Rectal smooth muscle tissue (tissue), 1 donor: ENCODE measurements around the gene DENND2C.

ENCODE experiments used
- H3K27ac ChIP-seq: one replicate; pipeline ENCODE4 v1.7.0; 2013; ENCODE audit warnings: low read depth, low read length, inconsistent platforms
- H3K27me3 ChIP-seq: one replicate; pipeline ENCODE4 v1.7.0; 2013; ENCODE audit warnings: low read length; ENCODE audit not compliant: control insufficient read depth, insufficient read depth
- H3K36me3 ChIP-seq: one replicate; pipeline ENCODE4 v1.7.0; 2013; ENCODE audit warnings: low read length; ENCODE audit not compliant: control insufficient read depth, insufficient read depth
- H3K4me1 ChIP-seq: one replicate; pipeline ENCODE4 v1.7.0; 2013; ENCODE audit warnings: low read length; ENCODE audit not compliant: control insufficient read depth, insufficient read depth
- H3K4me3 ChIP-seq: one replicate; pipeline ENCODE4 v1.7.0; 2013; ENCODE audit warnings: low read length
- H3K9ac ChIP-seq: one replicate; pipeline ENCODE4 v1.7.0; 2013; ENCODE audit warnings: low read length

The DENND2C gene

DNA sequence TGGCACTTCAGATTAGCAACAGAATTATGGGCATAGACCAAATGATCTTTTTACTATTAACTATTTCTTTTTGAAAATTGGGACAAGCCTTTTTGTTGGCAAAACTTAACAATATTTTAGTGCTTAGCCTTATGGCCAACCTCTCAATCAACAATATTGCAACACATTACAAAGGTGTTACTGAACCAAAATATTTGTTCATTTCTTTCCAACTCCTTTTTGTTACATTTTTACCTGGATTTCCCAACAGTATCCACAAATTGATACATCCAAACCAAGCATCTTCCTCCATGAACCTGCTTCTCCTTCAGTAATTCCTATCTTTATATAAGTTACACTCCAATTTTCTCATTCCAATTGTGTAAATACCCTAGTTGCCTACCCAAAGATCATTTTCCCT, 27.0 kb upstream of the DENND2C start:
- no peaks in the 10 kb centered on the region for H3K4me1 ChIP-seq
- H3K27ac ChIP-seq = no peak overlapping the region
- H3K36me3 ChIP-seq = no peaks in the 10 kb centered on the region
- no peak overlapping the region for H3K4me3 ChIP-seq
- H3K9ac ChIP-seq = no peak overlapping the region
- no peaks in the 10 kb centered on the region for H3K27me3 ChIP-seq

DNA sequence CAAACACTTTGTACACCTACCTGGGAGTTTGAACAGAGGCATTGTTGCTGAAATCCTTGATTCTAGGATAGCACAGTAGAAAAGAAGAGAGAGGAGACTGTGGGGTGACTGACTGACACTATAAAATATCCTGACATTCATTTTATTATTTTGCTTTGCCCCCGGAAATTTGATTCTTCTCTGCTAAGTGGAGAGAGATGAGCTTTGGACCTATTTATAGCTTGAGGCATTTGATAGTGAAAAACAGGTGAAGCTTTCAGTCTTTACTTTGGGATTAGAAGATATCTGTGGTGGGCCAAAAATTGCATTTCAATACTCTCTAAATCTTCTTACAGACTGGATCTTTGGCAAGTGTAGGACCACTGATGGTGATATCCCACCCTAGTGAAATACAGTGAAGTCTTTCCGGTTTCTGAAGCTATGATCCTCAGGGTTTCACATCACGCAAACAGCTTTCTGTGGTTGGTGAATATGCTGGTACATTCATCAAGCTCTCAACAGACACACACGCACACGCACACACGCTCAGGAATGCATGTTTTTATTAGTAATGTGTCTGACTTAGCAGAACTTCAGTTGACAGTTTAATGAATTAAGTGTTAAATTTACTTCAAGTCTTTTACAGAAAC, 25.7 kb upstream of the DENND2C start, which contains the start of gene AMPD1:
Gene AMPD1, minus strand, starts transcription at position 117 of the 629 bp plus-strand sequence. Its CDS starts 75 bp downstream, at position 42.
- H3K9ac ChIP-seq = no peak within 1 kb of the TSS
- H3K4me3 ChIP-seq = no peak within 1 kb of the TSS
- H3K36me3 ChIP-seq = no peaks in the 10 kb centered on the region
- no peaks in the 10 kb centered on the region for H3K4me1 ChIP-seq
- H3K27ac ChIP-seq = no peak within 1 kb of the TSS
- H3K27me3 ChIP-seq = no peaks in the 10 kb centered on the region

DNA sequence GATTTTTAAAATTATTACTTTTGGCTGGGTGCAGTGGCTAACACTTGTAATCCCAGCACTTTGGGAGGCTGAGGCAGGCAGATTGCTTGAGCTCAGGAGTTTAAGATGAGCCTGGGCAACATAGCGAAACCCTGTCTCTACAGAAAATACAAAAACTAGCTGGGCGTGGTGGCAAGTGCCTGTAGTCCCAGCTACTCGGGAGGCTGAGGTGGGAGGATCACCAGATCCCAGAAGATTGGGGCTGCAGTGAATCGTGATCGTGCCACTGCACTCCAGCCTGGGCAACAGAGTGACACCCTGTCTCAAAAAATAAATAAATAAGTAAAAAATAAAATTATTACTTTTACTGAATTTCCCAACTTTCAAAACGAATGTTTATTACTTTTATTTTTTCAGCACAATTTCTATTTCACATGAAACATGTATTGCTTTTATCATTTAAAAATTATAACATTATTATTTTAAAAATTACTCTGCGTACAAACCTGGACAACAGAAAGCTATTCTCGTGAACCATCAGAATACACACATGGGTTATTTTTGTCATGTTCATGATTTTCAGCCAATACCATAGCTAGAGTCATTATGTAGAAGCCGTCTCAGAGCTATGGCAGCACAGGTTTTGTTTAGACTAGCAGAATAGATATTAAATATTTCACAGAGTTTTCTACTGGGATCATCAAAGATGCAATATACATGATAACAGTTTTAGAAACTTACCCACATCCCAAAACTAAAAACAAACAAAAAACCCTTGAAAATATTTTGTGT, 24.9 kb upstream of the DENND2C start:
- H3K4me1 ChIP-seq = no peaks in the 10 kb centered on the region
- H3K9ac ChIP-seq = no peak overlapping the region
- no peaks in the 10 kb centered on the region for H3K27me3 ChIP-seq
- H3K27ac ChIP-seq = no peak overlapping the region
- H3K4me3 ChIP-seq = no peak overlapping the region
- no peaks in the 10 kb centered on the region for H3K36me3 ChIP-seq

DNA sequence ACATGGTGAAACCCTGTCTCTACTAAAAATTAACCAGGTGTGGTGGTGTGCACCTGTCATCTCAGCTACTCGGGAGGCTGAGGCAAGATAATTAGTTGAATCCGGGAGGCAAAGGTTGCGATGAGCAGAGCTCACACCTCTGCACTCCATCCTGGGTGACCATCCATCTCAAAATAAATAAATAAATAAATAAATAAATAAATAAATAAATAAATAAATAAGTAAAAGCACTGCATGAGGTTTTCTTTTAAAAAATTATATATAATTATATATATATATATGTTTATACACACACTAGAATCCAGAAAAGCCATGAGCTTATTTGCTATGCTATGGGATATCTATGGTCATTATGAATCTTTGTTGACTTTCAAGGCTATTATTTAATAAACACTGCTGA, 23.1 kb upstream of the DENND2C start:
- Histone ChIP-seq H3K27me3 (no peaks in the 10 kb centered on the region), H3K4me1 (no peaks in the 10 kb centered on the region), H3K36me3 (no peaks in the 10 kb centered on the region), H3K9ac (no peak overlapping the region), H3K27ac (no peak overlapping the region), H3K4me3 (no peak overlapping the region)

DNA sequence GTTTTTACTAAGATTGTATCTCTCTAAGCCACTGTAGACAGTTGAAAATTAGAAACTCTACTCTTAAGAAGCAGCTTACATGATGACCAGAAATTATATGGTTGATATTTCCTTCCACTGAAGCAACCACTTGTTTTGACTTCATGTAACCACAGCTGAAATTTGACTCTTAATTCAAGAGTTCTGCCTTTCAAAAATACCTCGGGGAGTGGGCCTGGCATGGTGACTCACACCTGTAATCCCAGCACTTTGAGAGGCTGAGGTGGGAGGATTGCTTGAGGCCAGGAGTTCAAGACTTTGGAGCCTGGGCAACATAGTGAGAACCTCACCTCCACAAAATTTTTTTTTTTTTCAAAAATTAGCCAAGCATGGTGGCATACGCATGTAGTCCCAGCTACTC, 21.2 kb upstream of the DENND2C start:
- no peak overlapping the region for H3K9ac ChIP-seq
- H3K4me3 ChIP-seq = no peak overlapping the region
- H3K27ac ChIP-seq = no peak overlapping the region

DNA sequence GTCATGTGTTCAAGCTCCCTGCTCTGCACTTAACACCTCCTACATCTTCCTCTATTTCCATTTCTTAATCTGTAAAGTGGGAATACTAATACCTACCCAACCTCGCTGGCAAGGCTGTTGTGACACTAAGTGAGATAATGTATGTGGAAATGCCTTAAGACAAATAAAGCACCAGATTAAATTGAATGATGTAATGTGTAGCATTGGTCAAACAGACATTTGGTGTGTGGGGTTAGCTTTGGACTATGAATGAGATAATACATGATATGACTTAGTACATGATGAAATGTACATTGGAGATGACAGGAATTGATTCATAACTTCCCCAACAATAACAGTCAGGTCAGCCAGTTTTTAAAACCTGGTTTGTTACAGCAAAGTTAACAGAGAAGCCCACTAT, 20.3 kb upstream of the DENND2C start:
- Histone ChIP-seq H3K27ac (no peak overlapping the region), H3K4me1 (no peaks in the 10 kb centered on the region), H3K27me3 (no peaks in the 10 kb centered on the region), H3K9ac (no peak overlapping the region), H3K4me3 (no peak overlapping the region), H3K36me3 (no peaks in the 10 kb centered on the region)

More for the DNA sequence above, 21.2 kb upstream of the DENND2C start:
- Histone ChIP-seq H3K4me1 (no peaks in the 10 kb centered on the region), H3K27me3 (no peaks in the 10 kb centered on the region), H3K36me3 (no peaks in the 10 kb centered on the region)

DNA sequence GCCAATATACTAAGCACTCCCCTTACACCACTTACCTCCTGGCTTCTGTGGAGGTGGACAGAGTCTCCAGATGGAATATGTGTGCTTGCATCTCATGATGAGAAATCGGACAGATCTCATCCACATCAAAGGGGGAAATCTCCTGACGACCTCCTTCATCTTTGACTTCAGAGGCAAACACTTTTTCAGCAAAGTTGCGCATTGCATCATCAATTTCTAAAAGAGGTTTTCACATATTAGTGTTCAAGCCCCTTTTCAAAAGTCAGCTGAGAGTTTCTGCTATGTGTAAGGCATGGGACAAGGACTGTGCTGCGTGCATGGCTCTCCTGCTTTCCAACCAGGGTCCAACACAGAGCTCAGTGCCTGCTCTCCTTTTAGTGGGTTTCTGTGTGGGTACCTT, 18.7 kb upstream of the DENND2C start:
- no peak overlapping the region for H3K27ac ChIP-seq
- no peaks in the 10 kb centered on the region for H3K27me3 ChIP-seq
- H3K4me1 ChIP-seq = no peaks in the 10 kb centered on the region
- H3K4me3 ChIP-seq = no peak overlapping the region
- H3K9ac ChIP-seq = no peak overlapping the region
- no peaks in the 10 kb centered on the region for H3K36me3 ChIP-seq

DNA sequence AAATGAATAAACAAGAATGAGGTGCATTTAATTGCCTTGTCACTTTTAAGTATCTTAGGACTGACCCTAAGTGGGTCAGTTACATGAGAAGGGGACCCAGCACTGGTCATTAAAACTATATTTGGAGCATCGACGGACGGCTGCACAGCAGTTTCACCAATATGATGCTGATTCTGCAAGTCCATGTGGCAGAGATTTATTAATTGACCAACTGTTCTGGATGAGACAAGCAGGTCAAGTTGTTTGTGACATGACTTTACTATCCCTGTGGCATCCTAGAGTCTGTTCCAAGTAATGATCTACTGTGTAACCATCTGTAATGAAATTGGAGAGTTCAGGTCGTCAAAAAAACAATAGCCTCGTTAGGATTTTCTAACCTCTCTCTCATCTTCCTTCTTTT, 16.0 kb upstream of the DENND2C start:
- Histone ChIP-seq H3K27ac (no peak overlapping the region), H3K9ac (no peak overlapping the region), H3K4me3 (no peak overlapping the region), H3K27me3 (no peaks in the 10 kb centered on the region), H3K4me1 (no peaks in the 10 kb centered on the region), H3K36me3 (no peaks in the 10 kb centered on the region)

DNA sequence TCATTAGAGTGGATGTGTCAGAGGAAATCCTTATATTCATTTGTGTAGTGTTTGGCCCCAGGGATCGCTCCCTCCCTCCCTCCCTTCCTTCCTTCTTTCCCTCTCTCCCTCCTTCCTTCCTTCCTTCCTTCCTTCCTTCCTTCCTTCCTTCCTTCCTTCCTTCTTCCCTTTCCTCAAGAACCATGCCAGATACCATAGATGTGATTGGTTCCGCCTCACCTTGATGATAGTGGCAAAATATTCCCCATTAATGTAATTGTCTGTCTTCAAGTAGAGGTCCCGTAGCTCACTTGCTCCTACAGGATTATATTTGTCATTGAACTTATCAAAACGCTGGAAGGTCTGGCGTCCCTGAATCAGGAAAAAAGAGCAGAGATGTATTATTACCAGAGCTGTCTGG, 7.8 kb upstream of the DENND2C start:
- Histone ChIP-seq H3K27ac (no peak overlapping the region), H3K9ac (no peak overlapping the region), H3K4me1 (no peaks in the 10 kb centered on the region), H3K27me3 (no peaks in the 10 kb centered on the region), H3K4me3 (no peak overlapping the region), H3K36me3 (no peaks in the 10 kb centered on the region)

DNA sequence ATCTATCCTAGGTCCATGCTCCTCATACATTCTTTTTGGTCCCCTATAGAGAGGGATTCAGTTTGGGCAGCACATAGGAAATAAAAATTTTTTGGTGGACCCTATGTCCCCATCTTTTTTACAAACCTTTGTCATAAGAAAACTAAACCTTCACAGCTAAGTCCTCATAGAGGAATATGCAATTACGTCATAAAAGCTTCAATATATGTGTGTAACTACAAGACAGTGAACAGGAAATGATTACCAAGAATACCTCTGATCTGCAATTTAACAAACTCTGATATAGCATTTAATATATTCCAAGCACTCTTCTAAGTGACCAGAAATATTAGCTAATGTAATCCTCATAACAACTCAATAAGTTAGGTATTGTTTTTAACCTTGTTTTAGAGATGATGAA, 6.3 kb upstream of the DENND2C start:
- Histone ChIP-seq H3K4me3 (no peak overlapping the region), H3K9ac (no peak overlapping the region), H3K27me3 (no peaks in the 10 kb centered on the region), H3K36me3 (no peaks in the 10 kb centered on the region), H3K4me1 (no peaks in the 10 kb centered on the region), H3K27ac (no peak overlapping the region)

DNA sequence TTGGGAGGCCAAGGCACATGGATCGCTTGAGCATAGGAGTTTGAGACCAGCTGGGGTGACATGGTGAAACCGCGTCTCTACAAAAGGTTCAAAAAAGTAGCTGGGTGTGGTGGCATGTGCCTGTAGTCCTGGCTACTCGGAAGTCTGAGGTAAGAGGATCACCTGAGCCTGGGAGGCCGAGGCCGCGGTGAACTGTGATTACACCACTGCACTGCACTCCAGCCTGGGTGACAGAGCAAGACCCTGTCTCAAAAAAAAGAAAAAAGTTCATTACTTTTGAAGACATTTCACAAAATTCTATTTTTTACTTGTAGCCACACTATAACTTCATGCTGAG, 2.1 kb upstream of the DENND2C start:
- Histone ChIP-seq H3K27ac (no peak overlapping the region), H3K4me3 (no peak overlapping the region), H3K36me3 (no peaks in the 10 kb centered on the region), H3K9ac (no peak overlapping the region), H3K4me1 (no peaks in the 10 kb centered on the region), H3K27me3 (no peaks in the 10 kb centered on the region)

DNA sequence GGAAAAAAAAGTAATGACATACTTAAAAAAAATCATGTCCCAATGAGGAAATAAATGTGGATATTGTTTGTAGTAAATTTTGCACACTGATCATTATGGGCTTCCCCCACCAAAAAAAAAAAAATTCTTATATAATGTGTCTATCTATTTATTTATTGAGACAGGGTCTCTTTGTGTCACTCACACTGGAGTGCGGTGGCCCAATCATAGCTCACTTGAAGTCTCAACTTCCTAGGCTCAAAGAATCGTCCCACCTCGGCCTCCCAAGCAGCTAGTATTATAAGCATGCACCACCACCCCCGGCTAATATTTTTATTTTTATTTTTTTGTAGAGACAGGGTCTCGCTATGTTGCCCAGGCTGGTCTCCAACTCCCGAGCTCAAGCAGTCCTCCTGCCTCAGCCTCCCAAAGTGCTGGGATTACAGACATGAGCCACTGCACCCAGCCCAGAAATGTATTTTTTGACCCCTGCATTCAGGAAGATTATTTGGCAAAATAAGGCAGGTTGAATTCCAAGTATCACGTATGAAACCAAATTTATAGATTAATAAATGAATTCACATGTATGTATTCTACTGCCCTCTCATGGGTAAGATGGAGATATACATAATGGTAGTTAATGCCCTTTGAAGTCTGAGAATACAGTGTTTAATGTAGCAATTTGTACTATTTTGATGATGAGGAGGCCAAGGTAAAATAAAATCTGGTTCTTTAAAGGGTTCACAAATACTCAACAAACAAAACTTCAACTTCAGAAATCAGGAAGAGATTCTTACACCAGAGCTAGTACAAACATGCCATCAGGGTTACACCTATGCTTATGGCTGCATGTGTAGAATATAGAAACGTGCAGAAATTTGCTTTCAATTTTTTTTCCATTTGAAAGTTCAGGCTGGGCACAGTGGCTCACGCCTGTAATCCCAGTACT, 1.4 kb upstream of the DENND2C start:
- Histone ChIP-seq H3K36me3 (no peaks in the 10 kb centered on the region), H3K4me1 (no peaks in the 10 kb centered on the region), H3K27ac (no peak overlapping the region), H3K27me3 (no peaks in the 10 kb centered on the region), H3K4me3 (no peak overlapping the region), H3K9ac (no peak overlapping the region)
